ENCODE data around the gene CARS1. TPM values are rescaled to one million over a fixed set of nuclear protein-coding genes. Genes with fewer than 3 reads are reported as not detected.

The CARS1 gene
- total and polyA plus RNA-seq, 2 of the 8 experiments (the other 6 are each of a cell fraction or from before 2014, with no cell fraction given), result 44.1 to 100 TPM

DNA sequence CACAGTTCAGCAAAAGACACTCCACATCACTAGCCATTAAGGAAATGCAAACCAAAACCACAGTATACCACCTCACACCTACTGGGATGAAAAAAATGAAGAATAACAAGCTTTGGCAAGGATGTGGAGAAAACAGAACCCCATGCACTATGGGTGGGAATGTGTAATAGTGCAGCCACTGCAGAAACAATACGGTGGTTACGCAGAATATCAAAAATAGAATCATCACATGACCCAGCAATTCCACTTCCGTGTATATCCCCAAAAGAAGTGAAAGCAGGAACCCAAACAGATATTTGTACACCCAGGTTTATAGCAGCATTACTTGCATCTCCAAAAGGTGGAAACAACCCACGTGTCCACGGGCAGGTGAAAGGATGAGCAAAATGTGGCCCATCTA, 20.8 kb downstream of the CARS1 start (continued):
- TF ChIP-seq, protein P1, sequence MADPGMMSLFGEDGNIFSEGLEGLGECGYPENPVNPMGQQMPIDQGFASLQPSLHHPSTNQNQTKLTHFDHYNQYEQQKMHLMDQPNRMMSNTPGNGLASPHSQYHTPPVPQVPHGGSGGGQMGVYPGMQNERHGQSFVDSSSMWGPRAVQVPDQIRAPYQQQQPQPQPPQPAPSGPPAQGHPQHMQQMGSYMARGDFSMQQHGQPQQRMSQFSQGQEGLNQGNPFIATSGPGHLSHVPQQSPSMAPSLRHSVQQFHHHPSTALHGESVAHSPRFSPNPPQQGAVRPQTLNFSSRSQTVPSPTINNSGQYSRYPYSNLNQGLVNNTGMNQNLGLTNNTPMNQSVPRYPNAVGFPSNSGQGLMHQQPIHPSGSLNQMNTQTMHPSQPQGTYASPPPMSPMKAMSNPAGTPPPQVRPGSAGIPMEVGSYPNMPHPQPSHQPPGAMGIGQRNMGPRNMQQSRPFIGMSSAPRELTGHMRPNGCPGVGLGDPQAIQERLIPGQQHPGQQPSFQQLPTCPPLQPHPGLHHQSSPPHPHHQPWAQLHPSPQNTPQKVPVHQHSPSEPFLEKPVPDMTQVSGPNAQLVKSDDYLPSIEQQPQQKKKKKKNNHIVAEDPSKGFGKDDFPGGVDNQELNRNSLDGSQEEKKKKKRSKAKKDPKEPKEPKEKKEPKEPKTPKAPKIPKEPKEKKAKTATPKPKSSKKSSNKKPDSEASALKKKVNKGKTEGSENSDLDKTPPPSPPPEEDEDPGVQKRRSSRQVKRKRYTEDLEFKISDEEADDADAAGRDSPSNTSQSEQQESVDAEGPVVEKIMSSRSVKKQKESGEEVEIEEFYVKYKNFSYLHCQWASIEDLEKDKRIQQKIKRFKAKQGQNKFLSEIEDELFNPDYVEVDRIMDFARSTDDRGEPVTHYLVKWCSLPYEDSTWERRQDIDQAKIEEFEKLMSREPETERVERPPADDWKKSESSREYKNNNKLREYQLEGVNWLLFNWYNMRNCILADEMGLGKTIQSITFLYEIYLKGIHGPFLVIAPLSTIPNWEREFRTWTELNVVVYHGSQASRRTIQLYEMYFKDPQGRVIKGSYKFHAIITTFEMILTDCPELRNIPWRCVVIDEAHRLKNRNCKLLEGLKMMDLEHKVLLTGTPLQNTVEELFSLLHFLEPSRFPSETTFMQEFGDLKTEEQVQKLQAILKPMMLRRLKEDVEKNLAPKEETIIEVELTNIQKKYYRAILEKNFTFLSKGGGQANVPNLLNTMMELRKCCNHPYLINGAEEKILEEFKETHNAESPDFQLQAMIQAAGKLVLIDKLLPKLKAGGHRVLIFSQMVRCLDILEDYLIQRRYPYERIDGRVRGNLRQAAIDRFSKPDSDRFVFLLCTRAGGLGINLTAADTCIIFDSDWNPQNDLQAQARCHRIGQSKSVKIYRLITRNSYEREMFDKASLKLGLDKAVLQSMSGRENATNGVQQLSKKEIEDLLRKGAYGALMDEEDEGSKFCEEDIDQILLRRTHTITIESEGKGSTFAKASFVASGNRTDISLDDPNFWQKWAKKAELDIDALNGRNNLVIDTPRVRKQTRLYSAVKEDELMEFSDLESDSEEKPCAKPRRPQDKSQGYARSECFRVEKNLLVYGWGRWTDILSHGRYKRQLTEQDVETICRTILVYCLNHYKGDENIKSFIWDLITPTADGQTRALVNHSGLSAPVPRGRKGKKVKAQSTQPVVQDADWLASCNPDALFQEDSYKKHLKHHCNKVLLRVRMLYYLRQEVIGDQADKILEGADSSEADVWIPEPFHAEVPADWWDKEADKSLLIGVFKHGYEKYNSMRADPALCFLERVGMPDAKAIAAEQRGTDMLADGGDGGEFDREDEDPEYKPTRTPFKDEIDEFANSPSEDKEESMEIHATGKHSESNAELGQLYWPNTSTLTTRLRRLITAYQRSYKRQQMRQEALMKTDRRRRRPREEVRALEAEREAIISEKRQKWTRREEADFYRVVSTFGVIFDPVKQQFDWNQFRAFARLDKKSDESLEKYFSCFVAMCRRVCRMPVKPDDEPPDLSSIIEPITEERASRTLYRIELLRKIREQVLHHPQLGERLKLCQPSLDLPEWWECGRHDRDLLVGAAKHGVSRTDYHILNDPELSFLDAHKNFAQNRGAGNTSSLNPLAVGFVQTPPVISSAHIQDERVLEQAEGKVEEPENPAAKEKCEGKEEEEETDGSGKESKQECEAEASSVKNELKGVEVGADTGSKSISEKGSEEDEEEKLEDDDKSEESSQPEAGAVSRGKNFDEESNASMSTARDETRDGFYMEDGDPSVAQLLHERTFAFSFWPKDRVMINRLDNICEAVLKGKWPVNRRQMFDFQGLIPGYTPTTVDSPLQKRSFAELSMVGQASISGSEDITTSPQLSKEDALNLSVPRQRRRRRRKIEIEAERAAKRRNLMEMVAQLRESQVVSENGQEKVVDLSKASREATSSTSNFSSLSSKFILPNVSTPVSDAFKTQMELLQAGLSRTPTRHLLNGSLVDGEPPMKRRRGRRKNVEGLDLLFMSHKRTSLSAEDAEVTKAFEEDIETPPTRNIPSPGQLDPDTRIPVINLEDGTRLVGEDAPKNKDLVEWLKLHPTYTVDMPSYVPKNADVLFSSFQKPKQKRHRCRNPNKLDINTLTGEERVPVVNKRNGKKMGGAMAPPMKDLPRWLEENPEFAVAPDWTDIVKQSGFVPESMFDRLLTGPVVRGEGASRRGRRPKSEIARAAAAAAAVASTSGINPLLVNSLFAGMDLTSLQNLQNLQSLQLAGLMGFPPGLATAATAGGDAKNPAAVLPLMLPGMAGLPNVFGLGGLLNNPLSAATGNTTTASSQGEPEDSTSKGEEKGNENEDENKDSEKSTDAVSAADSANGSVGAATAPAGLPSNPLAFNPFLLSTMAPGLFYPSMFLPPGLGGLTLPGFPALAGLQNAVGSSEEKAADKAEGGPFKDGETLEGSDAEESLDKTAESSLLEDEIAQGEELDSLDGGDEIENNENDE (IDR thresholded peaks at IDR 0.05; ENCODE audit: insufficient replicate concordance, low read length), result no peak
- no peak for TF ChIP-seq CBX5 (IDR thresholded peaks at IDR 0.05; ENCODE audit: low read depth, low read length)
- no peak for TF ChIP-seq SP4 (IDR thresholded peaks at IDR 0.05; ENCODE audit: low read length)
- TF ChIP-seq, protein P2, sequence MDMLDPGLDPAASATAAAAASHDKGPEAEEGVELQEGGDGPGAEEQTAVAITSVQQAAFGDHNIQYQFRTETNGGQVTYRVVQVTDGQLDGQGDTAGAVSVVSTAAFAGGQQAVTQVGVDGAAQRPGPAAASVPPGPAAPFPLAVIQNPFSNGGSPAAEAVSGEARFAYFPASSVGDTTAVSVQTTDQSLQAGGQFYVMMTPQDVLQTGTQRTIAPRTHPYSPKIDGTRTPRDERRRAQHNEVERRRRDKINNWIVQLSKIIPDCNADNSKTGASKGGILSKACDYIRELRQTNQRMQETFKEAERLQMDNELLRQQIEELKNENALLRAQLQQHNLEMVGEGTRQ (IDR thresholded peaks at IDR 0.05; ENCODE audit: low read length), result no peak
- no peak for TF ChIP-seq SUZ12 (IDR thresholded peaks at IDR 0.05; ENCODE audit: low read length)
- no peak for TF ChIP-seq CREB1 (IDR thresholded peaks at IDR 0.05)
- TF ChIP-seq ZNF274 (IDR thresholded peaks at IDR 0.05; ENCODE audit: borderline replicate concordance, extremely low read depth, low read length), result no peak
- TF ChIP-seq YY1 (IDR thresholded peaks at IDR 0.05; ENCODE audit: low read depth, low read length), result no peak
- no peak for TF ChIP-seq KDM1A (IDR thresholded peaks at IDR 0.05; ENCODE audit: borderline replicate concordance, low read length)
- no peak for TF ChIP-seq ASH2L (IDR thresholded peaks at IDR 0.05; ENCODE audit: low read length)
- TF ChIP-seq RAD21 (IDR thresholded peaks at IDR 0.05 in 1 of 2, conservative IDR thresholded peaks at IDR 0.05 in 1 of 2; ENCODE audit: low read depth in 2 of 2, low read length in 2 of 2), result no peak
